GM21619 (cell line): ENCODE data around the gene ZSCAN9.
A peak's percentile ranks its signal among the peaks of the same experiment; 100 is the strongest.

ENCODE experiments used
- ATAC-seq: cut with Tn5 transposase; IDR thresholded peaks from one replicate; pipeline ENCODE4 v1.9.1; 2021; ENCODE audit not compliant: unreplicated experiment

The ZSCAN9 gene

DNA sequence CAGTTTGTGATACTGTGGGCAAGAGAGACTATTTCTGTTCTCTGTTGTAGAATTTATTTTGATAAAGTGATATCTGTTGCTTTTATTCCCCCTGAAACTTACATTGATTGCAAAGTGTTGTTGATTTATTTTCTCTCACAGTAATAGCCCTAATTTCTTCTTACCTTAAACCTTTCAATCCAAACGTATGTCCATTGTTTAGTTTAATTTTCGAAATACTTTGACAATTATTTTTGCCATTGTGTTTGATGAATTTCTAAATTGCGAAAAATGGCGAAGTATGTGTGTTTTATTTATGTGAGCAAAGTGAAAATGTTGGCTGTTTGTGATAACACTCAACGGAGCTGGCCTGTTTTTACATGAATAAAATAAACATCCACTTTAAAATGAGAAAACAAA, 41.5 kb downstream of the ZSCAN9 start:
- ATAC-seq: no peak

GRCh38 chr6:28266962-28267694, 42.1 kb downstream of the ZSCAN9 start, which contains the start of gene ZSCAN26:
TSS of gene ZSCAN26 (plus strand) at chr6:28267143. CDS start at chr6:28271920, 4,777 bp downstream.
- ATAC-seq: peak; percentile 93

- no peak for ATAC-seq
Measured at GRCh38 chr6:28267695-28268059, 42.6 kb downstream of the ZSCAN9 start.

DNA sequence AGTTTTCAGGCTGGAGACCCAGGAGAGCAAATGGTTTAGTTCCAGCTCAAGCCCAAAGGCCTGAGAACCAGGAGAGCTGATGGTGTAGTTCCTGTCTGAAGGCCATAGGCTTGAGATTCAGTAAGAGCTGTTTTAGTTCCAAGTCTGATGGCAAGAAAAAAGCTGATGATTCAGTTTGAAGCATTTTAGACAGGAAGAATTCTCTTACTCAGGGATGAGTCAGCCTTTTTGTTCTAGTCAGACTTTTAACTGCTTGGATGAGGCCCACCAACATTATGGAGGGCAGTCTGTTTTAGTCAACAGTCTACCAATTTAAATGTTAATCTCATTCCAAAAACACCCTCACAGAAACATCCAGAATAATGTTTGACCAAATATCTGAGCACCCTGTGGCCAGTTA, 44.4 kb downstream of the ZSCAN9 start:
- no peak for ATAC-seq

GRCh38 chr6:28274888-28275287, 49.8 kb downstream of the ZSCAN9 start:
- no peak for ATAC-seq

DNA sequence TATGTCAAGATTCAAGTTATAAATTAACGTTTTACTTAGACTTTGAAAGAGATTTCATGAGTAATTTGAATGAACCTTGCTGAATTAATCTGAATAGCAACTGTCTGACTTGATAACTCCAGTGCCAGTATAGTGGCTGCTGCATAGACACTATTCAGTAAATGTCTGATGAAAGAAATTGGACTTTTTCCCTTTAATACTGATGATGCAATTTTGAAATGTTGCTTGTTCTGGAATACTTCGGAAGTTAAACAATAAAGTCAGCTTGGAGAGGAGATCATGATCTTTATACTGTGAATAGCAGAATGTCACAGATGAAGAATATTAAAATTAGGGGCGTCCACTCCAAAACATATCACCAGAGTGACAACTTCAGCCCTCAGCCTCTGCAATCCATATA, 52.7 kb downstream of the ZSCAN9 start:
- ATAC-seq: no peak

- ATAC-seq: no peak
Measured at GRCh38 chr6:28280595-28281287, 55.7 kb downstream of the ZSCAN9 start.

- peak; percentile 71 for ATAC-seq
Measured at GRCh38 chr6:28281288-28282064, 56.4 kb downstream of the ZSCAN9 start, which contains the start of gene PGBD1. TSS of gene PGBD1 (plus strand) at chr6:28281572. CDS start at chr6:28283814, 2,242 bp downstream.

DNA sequence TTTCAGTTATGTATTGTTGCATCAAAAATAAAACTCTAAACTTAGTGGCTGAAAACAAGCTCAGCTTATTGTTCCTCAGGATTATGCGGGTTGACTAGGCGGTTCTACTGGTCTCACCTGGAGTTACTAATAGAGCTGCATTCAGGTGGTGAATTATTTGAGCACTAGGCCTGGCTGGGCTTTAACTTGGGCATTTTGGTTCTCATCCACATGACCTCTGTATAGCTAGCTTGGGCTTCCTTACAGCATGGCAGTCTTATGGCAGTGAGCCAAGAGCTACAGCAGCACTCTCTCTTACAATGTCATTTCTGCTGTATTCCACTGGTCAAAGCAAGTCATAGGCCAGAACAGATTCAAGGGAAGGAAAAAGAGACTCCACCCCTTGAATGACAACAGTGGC, 57.9 kb downstream of the ZSCAN9 start:
- no peak for ATAC-seq
